Measurements from ENCODE around the gene ZNF595.

Gene ZNF595

DNA sequence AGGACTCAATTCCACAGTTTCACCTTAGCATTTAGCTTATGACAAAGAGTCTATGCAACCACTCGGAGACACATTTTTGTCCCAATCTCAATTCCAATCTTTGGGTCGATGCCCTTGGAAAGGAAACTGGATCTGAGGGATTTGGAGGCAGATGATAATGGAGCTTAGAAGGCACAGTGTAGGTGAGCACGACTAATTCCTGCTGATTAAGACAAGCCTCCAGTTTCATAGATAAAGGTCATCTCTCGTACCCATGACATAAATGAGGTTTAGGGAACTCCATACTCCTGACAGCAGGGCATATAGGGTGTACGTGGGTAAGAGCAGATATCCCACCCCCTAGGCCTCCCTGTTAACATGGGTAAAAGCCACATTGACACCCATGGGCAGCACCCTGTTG lies 46.7 kb downstream of the ZNF595 start:
- H3F3A ChIP-seq (ENCODE audit: control insufficient read depth, insufficient read depth), result no peaks in the 10 kb centered on the region
- H3K27me3 ChIP-seq (ENCODE audit: control insufficient read depth, low read length), result no peaks in the 10 kb centered on the region
- no peaks in the 10 kb centered on the region for H4K20me1 ChIP-seq (ENCODE audit: control insufficient read depth, insufficient read depth, low read depth, low read length)
- no peaks in the 10 kb centered on the region for H3K36me3 ChIP-seq (ENCODE audit: control insufficient read depth, low read length)
- peaks cover 24% of the 10 kb centered on the region; the same call in 1 of the 2 replicates for H3K9me3 ChIP-seq (ENCODE audit: control insufficient read depth, insufficient read depth, low read length)
- no peaks in the 10 kb centered on the region for H3K79me2 ChIP-seq (ENCODE audit: control insufficient read depth, low read length)
- H3K4me1 ChIP-seq (ENCODE audit: control insufficient read depth, low read length), result no peaks in the 10 kb centered on the region
- no peak overlapping the region for H3K27ac ChIP-seq (ENCODE audit: low read depth, low read length)
- TF ChIP-seq, protein P1, sequence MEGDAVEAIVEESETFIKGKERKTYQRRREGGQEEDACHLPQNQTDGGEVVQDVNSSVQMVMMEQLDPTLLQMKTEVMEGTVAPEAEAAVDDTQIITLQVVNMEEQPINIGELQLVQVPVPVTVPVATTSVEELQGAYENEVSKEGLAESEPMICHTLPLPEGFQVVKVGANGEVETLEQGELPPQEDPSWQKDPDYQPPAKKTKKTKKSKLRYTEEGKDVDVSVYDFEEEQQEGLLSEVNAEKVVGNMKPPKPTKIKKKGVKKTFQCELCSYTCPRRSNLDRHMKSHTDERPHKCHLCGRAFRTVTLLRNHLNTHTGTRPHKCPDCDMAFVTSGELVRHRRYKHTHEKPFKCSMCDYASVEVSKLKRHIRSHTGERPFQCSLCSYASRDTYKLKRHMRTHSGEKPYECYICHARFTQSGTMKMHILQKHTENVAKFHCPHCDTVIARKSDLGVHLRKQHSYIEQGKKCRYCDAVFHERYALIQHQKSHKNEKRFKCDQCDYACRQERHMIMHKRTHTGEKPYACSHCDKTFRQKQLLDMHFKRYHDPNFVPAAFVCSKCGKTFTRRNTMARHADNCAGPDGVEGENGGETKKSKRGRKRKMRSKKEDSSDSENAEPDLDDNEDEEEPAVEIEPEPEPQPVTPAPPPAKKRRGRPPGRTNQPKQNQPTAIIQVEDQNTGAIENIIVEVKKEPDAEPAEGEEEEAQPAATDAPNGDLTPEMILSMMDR (IDR thresholded peaks at IDR 0.05; ENCODE audit: low read depth, low read length, poor library complexity, severe bottlenecking), result no peak
- no peak for TF ChIP-seq EZH2phosphoT487 (IDR thresholded peaks at IDR 0.05; ENCODE audit: borderline replicate concordance, low read length)
- no peak overlapping the region for H3K4me2 ChIP-seq (ENCODE audit: low read length)
- no peaks in the 10 kb centered on the region for H3K9me2 ChIP-seq (replicated peaks; ENCODE audit: control insufficient read depth, low read length)
- no peak overlapping the region for H3K4me3 ChIP-seq (ENCODE audit: low read length)

DNA sequence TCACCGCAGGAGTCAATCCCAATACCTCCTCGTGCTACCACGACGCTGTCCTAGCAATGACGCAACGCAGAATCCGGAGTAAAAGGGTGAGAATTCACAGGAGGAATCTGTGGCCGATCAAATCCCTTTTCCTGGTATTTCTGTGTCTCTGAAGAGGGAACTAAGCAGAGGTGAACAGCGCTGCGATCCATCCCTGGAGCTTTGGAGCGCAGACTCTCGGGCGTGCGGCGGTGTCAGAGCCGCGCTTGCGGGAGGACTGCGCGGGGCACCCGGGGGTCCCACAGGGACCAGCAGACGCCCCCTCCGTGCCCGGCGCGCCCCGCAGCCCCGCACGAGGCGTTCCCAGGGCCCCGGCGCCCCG lies 53.9 kb downstream of the ZNF595 start:
- Histone ChIP-seq H3K79me2 (ENCODE audit: control insufficient read depth, low read length) (no peaks in the 10 kb centered on the region), H3K4me2 (ENCODE audit: low read length) (no peak overlapping the region), H4K20me1 (ENCODE audit: control insufficient read depth, insufficient read depth, low read depth, low read length) (no peaks in the 10 kb centered on the region), H3K36me3 (ENCODE audit: control insufficient read depth, low read length) (no peaks in the 10 kb centered on the region), H3K27me3 (ENCODE audit: control insufficient read depth, low read length) (no peaks in the 10 kb centered on the region), H3K9me2 (replicated peaks; ENCODE audit: control insufficient read depth, low read length) (no peaks in the 10 kb centered on the region), H3K4me3 (ENCODE audit: low read length) (no peak overlapping the region), H3K4me1 (ENCODE audit: control insufficient read depth, low read length) (no peaks in the 10 kb centered on the region), H3K9me3 (ENCODE audit: control insufficient read depth, insufficient read depth, low read length) (peaks cover 26% of the 10 kb centered on the region; the same call in 1 of the 2 replicates), H3K27ac (ENCODE audit: low read depth, low read length) (no peak overlapping the region), H3F3A (ENCODE audit: control insufficient read depth, insufficient read depth) (no peaks in the 10 kb centered on the region)
- no peak for TF ChIP-seq EZH2phosphoT487 (IDR thresholded peaks at IDR 0.05; ENCODE audit: borderline replicate concordance, low read length)
- TF ChIP-seq, protein P1 (IDR thresholded peaks at IDR 0.05; ENCODE audit: low read depth, low read length, poor library complexity, severe bottlenecking), result no peak

DNA sequence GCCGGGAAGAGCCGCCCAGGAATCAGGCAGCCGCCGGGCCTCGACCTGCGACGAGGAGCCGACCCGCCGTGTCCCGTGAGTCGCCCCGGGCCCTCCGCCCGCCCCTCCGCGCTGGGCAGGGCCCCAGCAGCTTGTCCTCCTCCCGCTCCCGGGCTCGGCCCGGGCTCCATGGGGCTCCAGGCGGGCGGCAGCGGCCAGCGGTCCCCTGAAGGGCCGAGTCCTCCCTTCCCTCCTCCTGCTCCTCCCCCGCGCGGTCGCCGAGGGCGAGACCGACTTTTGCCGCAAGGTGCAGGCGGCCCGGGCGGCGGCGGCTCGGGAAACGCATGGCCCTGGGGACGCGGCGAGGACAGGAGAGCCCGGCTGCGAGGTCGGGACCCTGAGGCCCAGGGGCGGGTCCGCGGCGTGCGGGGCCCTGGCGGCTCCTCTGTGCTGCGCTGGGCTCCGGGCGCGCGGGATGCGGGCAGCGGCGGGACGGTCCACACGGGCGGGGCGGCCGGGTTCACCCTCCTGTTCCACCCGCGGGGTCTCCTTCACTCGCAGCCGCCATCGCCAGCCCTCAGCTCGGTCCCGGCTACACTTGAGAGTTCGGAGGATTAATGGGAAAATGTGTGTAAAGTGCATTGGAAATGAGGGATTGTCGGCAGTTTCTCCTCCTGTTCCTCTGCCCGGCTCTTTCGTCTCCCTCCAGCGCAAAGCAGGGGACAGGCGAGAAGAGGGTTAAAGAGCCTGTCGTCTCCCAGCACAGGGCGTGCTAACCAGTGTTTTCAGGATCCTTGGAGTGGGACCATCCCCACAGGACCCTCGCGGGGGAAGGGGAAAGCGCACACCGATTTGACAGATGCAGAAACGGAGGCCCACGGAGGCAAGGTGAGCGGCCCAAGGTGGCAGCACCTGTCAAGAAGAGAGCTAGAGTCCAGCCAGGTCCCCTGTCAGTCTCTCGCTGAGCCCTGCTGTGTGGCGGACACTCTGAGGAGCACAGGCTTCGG lies 54.6 kb downstream of the ZNF595 start:
- H4K20me1 ChIP-seq (ENCODE audit: control insufficient read depth, insufficient read depth, low read depth, low read length), result no peaks in the 10 kb centered on the region
- no peaks in the 10 kb centered on the region for H3K79me2 ChIP-seq (ENCODE audit: control insufficient read depth, low read length)
- no peaks in the 10 kb centered on the region for H3K36me3 ChIP-seq (ENCODE audit: control insufficient read depth, low read length)
- H3K9me2 ChIP-seq (replicated peaks; ENCODE audit: control insufficient read depth, low read length), result no peaks in the 10 kb centered on the region
- TF ChIP-seq EZH2phosphoT487 (IDR thresholded peaks at IDR 0.05; ENCODE audit: borderline replicate concordance, low read length), result no peak
- TF ChIP-seq, protein P1 (IDR thresholded peaks at IDR 0.05; ENCODE audit: low read depth, low read length, poor library complexity, severe bottlenecking), result no peak
- H3K4me2 ChIP-seq (ENCODE audit: low read length), result no peak overlapping the region
- no peaks in the 10 kb centered on the region for H3F3A ChIP-seq (ENCODE audit: control insufficient read depth, insufficient read depth)
- H3K27ac ChIP-seq (ENCODE audit: low read depth, low read length), result no peak overlapping the region
- H3K27me3 ChIP-seq (ENCODE audit: control insufficient read depth, low read length), result no peaks in the 10 kb centered on the region
- H3K4me3 ChIP-seq (ENCODE audit: low read length), result no peak overlapping the region
- no peaks in the 10 kb centered on the region for H3K4me1 ChIP-seq (ENCODE audit: control insufficient read depth, low read length)
- peaks cover 26% of the 10 kb centered on the region; the same call in 1 of the 2 replicates for H3K9me3 ChIP-seq (ENCODE audit: control insufficient read depth, insufficient read depth, low read length)
